Ishikawa (cell line): ENCODE results near the gene FAM120B.

Source experiments
- CEBPB ChIP-seq: IDR thresholded peaks from 2 replicates; pipeline ENCODE4 v1.6.1; 2012
- CREB1 ChIP-seq: IDR thresholded peaks from 2 replicates; pipeline ENCODE4 v1.6.1; 2012; ENCODE audit warnings: low read depth
- EP300 ChIP-seq: IDR thresholded peaks from 2 replicates; pipeline ENCODE4 v1.6.1; 2012; ENCODE audit warnings: borderline replicate concordance
- RAD21 ChIP-seq: IDR thresholded peaks from 2 replicates; pipeline ENCODE4 v1.6.1; 2012; ENCODE audit warnings: low read depth
- TAF1 ChIP-seq: IDR thresholded peaks from 2 replicates; pipeline ENCODE4 v1.6.1; 2012; ENCODE audit warnings: low read depth, mild to moderate bottlenecking
- TEAD4 ChIP-seq: IDR thresholded peaks from 2 replicates; pipeline ENCODE4 v1.6.1; 2012
- YY1 ChIP-seq: IDR thresholded peaks from 2 replicates; pipeline ENCODE4 v1.6.1; 2012; ENCODE audit warnings: low read depth
- ZBTB7A ChIP-seq: IDR thresholded peaks from 2 replicates; pipeline ENCODE4 v1.6.1; 2012; ENCODE audit warnings: low read depth
- TF ChIP-seq, protein P1 (sequence below): IDR thresholded peaks from 2 replicates; pipeline ENCODE4 v1.6.1; 2012; ENCODE audit warnings: low read depth, mild to moderate bottlenecking

DNA sequence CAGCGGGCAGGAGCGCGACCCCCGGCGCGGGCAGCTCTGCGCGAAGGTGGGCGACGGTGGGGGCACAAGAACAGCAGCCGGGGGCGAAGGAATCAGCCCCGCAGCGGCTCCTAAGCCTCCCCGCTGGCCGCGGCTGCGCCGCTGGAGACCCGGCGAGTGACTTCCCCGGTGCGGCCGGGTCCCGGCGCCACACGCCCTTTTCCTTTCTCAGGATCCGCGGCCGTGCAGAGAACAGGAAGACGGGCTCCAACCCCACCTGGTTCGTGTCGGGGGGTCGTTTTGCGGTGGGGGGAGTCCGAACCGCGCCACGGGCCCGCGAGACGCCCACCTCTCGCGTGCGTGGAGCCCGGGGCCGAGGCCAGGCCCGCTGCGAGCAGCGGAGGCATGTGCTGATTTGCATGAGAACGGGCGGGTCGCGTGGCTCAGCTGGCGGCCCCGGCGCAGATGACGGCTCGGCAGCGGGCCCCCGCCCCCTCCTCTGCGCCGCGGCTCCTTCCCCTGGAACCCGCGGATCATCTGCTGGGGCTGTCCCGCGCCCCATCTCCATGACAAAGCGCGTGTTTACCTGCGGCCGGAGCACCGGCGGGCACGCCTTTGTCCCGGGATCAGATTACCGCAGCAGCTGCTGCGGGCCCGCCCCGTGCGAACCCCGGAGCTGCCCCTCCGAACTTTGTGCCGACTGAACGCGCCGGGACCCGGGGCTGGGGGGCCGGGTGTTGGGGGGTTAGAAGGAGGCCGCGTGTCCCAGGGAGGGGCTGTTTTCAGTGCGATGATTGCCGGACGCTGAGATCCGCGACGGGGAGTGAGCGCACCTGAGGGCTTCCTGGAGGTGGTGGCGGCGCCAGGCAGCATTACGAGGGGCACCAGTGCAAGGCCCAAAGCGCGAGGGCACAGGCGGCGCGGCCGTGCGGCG, 10.8 kb upstream of the FAM120B start:
- TF ChIP-seq EP300 = no peak
- TF ChIP-seq, protein P1, sequence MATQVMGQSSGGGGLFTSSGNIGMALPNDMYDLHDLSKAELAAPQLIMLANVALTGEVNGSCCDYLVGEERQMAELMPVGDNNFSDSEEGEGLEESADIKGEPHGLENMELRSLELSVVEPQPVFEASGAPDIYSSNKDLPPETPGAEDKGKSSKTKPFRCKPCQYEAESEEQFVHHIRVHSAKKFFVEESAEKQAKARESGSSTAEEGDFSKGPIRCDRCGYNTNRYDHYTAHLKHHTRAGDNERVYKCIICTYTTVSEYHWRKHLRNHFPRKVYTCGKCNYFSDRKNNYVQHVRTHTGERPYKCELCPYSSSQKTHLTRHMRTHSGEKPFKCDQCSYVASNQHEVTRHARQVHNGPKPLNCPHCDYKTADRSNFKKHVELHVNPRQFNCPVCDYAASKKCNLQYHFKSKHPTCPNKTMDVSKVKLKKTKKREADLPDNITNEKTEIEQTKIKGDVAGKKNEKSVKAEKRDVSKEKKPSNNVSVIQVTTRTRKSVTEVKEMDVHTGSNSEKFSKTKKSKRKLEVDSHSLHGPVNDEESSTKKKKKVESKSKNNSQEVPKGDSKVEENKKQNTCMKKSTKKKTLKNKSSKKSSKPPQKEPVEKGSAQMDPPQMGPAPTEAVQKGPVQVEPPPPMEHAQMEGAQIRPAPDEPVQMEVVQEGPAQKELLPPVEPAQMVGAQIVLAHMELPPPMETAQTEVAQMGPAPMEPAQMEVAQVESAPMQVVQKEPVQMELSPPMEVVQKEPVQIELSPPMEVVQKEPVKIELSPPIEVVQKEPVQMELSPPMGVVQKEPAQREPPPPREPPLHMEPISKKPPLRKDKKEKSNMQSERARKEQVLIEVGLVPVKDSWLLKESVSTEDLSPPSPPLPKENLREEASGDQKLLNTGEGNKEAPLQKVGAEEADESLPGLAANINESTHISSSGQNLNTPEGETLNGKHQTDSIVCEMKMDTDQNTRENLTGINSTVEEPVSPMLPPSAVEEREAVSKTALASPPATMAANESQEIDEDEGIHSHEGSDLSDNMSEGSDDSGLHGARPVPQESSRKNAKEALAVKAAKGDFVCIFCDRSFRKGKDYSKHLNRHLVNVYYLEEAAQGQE = no peak
- TF ChIP-seq TEAD4 = no peak
- no peak for TF ChIP-seq RAD21
- TF ChIP-seq CEBPB = no peak
- no peak for TF ChIP-seq TAF1
- TF ChIP-seq YY1 = no peak
- TF ChIP-seq ZBTB7A = peak; percentile 86
- TF ChIP-seq CREB1 = no peak
